CMK (cell line): ENCODE results near the gene PRR33.

ENCODE experiments used
- DNase-seq: peaks from one replicate; pipeline ENCODE4 v3.0.0-alpha.2; 2010; ENCODE audit warnings: low read depth

The PRR33 gene

DNA sequence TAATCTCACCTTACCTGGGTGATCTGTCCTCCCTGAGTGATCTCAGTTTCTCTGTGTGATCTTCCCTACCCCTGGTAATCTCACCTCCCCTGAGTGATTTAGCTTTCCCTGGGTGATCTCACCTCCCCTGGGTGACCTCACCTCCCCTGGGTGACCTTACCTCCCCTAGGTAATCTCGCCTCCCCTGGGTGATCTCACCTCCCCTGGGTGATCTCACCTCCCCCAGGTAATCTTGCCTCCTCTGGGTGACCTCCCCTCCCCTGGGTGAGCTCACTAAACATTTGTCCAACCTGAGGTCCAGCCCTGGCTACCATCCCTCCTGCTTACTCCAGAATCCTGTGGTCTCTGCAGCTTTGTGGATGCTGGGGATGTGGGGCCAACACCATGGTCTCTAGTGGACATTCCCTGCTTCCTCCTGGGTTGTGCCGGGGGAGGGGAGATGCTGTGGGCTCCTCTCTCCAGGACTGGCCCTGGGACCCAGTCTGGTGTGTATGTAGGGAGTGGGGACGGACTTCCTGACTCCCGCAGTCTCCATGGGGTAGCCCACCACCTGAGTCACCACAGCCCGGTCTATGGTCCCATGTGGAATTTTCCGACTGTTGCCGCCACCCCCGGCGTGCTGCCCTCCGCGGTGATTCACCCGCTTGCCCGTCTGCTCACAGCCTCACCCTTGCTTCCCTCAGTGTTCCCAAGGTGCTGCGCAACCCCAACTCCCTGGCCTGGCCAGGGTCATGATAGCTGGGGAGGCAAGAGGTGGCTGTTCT is 28.9 kb downstream of the PRR33 start:
- no peak for DNase-seq

GRCh38 chr11:1861435-1862411 is 30.0 kb downstream of the PRR33 start:
- no peak for DNase-seq

DNA sequence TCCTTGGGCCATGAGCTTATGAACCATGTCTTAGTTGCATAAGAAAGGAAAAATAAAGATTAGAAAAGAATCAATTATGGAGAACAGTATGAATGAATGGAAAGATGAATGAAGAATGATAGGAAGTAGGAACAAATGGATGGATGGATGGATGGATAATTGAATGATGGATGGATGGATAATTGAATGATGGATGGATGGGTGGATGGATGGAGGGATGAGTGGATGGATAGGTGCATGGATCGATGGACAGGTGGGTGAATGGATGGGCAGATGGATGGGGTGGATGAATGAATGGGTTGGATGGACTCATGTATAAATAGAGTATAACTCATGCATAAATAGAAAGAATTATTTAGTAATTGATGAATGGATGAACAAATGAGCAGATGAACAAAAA is 31.6 kb downstream of the PRR33 start:
- no peak for DNase-seq

DNA sequence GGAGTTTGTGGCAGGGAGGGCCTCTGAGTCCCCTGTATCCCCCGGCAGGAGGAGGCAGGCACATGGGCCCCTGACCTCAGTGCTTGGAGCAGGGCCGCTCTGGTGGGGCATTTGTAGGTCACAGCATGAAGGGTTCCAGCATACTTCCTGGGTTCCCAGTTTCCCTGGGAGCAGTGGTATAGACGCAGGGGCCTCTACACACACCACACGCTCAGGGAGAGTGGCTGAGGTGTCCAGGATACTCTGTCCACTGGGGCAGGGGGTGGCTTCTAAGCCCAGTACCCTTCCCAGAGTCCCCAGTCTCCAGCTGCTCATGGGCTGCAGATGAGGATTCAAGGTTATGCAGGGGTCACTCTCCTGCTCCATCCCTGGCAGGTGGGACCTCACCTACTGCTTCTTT is 32.7 kb downstream of the PRR33 start:
- no peak for DNase-seq

DNA sequence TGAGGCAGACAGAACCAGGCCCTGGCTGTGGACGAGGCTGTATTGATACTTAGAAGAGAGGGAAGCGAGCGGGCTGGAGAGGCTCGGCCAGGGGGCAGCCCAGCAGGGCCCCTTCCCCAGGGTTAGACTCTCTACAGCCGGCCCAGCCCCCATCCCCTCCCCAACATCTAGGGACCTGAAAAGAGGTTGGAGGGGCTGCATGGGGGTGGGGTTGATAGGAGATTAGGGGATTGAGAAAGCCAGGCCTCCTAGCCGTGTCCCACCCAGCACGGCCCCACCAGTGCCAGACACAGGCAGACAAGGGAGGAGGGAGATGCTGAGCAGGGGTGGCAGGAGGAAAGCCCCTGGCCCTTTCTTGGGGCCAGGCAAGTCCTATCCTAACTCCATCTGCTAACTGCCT is 33.1 kb downstream of the PRR33 start:
- DNase-seq, result no peak

GRCh38 chr11:1858154-1858553 is 33.5 kb downstream of the PRR33 start:
- DNase-seq, result no peak

DNA sequence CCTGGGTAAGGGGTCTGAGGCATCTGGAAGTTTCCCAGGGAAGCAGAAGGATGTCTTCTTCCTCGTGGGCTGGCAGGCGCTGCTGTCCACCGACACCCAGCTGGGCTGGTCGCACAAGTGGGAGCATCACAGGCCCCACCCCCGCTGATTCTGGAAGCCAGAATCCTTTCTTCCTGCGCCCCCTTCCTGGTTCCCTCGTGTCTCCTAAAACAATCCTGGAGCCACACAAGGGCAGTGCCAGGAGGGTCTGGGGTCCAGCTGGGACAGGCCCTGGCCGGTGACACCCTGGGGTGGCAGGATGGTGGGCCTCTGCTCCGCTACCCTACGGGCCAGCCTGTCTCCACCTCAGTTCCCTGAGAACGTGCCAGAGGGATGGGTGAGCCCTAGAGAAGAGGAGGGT is 34.6 kb downstream of the PRR33 start:
- DNase-seq, result no peak

- no peak for DNase-seq
Observed at GRCh38 chr11:1856306-1857005, 35.2 kb downstream of the PRR33 start.

DNA sequence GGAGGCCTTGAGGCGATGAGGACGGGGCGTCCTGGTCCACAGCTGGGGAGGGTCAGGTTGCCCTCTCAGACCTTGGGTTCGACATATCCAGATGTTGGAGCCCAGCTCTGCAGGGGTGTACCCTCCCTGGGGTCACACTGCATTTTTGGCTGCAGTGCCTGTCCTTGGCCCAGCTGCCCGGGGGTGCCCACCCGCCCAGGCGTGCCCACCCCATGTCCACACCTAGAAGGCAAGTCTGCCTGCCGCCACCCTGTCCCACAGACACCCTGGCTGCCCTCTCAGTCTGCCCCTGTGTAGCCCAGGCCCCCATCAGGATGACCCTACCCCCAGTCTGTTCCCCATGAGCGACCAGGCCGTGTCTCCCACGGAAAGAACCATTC is 35.8 kb downstream of the PRR33 start:
- DNase-seq, result no peak

DNA sequence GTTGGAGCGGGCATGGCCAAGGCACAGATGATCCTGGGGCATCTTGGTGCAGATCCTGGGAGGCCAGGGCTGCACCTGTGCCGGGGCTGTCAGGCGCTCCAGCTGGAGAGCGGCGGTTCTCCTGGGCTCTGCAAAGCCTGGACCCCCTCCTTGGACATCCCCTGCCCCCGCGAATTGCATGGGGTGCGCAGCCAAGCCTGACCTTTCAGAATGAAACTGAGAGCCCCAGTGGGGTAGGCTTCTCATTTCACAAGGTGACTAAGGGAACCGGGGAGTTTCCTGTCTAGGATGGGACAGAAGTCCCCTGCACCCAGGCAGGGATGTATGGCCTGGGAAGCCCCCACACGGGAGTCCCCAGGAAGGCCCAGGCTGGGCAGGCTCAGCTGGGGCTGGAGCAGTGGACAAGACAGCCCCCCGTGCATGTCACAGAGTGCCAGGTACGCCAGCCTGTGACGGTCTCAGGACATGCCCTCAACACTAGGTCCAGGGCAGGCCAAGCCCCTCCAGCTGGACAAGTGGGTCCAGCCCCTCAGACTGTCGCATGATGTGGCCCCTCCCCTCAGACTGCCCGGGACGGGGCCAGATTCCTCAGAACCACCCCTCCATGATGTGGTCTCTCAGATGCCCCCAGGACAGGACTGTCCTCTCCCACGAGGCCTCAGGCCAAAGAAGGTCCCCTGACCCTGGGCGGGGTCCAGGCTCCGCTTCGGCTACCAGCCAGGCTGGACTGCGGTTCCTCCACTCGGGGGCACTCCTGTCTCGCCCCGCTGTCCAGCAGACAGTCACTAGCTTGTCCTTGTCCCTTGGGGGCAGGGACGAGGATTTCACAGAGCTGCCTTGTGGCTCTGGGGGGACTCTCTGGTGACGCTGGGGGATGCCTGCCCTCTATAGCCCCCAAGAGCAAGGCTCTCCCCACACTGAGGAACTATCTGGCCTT is 36.5 kb downstream of the PRR33 start:
- DNase-seq, result no peak

GRCh38 chr11:1854132-1854948 is 37.4 kb downstream of the PRR33 start:
- no peak for DNase-seq

- DNase-seq, result no peak
Observed at GRCh38 chr11:1853376-1854131, 38.1 kb downstream of the PRR33 start.

GRCh38 chr11:1852877-1853276 is 38.8 kb downstream of the PRR33 start, which contains the start of gene LSP1:
Gene LSP1, plus strand, starts transcription at chr11:1853084. Its CDS starts 61 bp downstream, at chr11:1853145.
- no peak for DNase-seq

- DNase-seq, result no peak
Observed at GRCh38 chr11:1852271-1852876, 39.3 kb downstream of the PRR33 start.

GRCh38 chr11:1851468-1852180 is 40.1 kb downstream of the PRR33 start:
- DNase-seq, result no peak

- DNase-seq, result no peak
Observed at GRCh38 chr11:1848640-1849430, 42.9 kb downstream of the PRR33 start.

- no peak for DNase-seq
Observed at GRCh38 chr11:1847926-1848639, 43.6 kb downstream of the PRR33 start.
